Measurements from ENCODE around the gene RIN2.

Gene RIN2, protein sequence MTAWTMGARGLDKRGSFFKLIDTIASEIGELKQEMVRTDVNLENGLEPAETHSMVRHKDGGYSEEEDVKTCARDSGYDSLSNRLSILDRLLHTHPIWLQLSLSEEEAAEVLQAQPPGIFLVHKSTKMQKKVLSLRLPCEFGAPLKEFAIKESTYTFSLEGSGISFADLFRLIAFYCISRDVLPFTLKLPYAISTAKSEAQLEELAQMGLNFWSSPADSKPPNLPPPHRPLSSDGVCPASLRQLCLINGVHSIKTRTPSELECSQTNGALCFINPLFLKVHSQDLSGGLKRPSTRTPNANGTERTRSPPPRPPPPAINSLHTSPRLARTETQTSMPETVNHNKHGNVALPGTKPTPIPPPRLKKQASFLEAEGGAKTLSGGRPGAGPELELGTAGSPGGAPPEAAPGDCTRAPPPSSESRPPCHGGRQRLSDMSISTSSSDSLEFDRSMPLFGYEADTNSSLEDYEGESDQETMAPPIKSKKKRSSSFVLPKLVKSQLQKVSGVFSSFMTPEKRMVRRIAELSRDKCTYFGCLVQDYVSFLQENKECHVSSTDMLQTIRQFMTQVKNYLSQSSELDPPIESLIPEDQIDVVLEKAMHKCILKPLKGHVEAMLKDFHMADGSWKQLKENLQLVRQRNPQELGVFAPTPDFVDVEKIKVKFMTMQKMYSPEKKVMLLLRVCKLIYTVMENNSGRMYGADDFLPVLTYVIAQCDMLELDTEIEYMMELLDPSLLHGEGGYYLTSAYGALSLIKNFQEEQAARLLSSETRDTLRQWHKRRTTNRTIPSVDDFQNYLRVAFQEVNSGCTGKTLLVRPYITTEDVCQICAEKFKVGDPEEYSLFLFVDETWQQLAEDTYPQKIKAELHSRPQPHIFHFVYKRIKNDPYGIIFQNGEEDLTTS

DNA sequence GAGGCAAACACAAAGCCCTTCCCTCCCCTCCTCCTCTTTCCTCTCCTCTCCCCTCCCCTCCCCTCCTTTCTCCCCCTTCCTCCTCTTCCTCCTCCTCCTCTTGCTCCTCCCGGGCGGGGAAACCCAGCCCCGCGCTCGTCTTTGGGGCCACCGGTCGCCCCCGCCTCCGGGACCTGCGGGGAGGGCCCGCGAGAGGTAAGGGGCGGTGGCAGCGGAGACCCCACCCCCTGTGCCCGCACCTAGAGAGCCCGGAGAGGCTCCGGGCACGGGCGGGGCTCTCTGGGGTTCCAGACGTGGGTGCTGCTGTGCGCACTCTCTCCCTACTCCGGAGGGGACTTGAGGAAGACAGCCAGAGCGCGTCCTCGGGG, at the start of gene RIN2:
RIN2 (plus strand) TSS at position 126 of the 368 bp plus-strand sequence. CDS start 131,344 bp downstream, outside the sequence.
- DNase-seq = no peak

DNA sequence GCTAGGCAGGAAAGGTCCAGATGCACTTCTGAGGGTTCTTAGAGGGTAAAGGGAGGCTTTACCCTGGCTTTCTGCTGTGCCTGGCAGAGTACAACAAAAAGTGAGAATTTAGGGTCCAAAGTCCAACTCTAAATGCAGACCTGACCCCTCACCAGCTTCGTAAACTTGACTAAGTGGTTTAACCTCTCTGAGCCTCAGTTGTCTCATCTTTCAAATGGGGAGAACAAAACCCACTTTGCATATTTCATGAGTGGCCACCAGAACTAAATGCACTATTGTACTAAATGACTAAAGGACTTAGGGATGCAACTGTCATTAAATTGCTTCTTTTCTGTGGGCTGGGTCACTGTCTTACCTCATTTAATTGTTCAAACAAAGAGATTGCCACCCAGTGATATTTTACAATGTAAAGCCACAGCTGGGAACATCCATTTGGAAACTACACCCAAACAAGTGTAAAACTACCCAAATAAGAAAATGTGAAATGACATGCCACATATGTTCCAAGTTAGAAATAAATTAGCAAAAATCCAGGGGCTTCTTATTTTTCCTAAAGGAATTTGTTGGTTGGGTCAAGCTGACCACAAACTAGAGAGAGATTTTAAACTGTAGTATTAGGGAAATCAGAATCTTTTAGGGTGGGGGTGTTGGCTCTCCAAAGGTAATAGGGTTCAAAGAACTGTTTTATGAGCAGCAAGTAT, 48.3 kb upstream of the RIN2 start:
- no peak for DNase-seq

DNA sequence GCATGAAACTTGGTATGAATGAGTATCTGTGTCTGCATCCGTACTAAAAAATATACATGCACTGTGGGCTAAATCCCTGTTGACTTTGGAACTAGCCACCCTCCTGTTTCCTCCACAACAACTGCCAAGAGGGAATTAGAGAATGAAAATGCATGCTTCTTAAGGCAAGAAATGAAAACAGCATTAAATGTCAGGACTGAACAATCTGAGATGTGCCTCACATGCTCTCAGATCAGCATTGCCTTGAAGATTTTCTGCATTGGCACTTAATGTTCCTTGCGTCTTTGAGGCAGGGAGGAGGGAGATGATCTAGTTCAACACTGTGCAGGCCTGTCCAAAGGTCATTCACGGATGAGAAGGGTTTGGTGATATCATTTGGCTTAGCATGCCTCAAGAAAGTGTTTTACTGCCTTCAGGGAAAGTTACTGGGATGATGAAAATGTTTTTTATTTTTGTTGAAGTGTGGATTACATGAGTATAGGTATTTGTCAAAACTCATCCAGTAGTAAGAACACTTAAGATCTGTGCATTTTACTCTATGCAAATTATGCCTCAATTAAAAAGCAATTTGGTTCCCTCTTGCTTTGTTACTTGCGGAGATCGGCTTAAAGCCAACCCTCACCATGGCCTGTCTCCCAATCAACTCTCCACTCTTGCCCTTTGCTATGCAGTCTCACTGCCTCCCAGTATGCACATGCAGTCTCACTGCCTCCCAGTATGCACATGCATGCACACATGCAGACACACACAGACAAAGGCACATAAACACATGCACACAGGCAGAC, 47.5 kb upstream of the RIN2 start:
- DNase-seq = no peak

DNA sequence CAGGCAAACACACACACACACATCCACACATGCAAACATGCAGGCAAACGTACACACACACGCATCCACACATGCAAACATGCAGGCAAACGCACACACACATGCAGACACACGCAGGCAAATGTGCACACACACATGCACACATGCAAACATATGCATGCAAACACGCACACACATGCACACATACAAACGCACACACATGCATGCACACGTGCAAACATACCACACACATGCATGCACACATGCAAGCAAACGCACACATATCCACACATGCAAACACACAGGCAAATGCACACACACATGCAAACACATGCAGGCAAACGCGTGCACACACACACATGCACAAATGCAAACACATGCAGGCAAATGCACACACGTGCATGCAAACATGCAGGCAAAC, 46.9 kb upstream of the RIN2 start:
- DNase-seq = no peak

DNA sequence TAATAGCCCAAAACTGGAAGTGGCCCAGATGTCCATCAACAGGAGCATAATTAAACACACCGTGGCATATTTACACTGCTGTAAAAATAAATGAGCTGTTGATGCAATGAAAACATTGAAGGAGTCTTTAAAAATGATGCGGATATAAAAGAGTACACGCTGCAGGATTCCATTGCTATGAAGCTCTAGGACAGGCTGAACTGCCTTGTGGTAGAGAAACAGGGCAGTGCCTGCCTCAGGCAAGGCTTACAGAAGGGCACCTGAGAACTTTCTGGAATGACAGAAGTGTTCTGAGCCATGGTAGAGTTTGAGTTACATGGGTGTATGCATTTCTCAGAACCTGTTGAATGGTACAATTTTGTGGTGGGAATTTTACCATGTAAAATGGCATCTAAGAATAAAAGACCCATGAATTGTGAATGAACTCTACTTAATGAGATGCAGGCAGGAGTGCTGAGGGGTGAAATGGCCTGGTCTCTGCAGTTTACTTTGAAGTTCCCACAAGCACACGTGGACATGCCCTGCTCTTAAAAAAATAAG, 45.3 kb upstream of the RIN2 start:
- DNase-seq = no peak

DNA sequence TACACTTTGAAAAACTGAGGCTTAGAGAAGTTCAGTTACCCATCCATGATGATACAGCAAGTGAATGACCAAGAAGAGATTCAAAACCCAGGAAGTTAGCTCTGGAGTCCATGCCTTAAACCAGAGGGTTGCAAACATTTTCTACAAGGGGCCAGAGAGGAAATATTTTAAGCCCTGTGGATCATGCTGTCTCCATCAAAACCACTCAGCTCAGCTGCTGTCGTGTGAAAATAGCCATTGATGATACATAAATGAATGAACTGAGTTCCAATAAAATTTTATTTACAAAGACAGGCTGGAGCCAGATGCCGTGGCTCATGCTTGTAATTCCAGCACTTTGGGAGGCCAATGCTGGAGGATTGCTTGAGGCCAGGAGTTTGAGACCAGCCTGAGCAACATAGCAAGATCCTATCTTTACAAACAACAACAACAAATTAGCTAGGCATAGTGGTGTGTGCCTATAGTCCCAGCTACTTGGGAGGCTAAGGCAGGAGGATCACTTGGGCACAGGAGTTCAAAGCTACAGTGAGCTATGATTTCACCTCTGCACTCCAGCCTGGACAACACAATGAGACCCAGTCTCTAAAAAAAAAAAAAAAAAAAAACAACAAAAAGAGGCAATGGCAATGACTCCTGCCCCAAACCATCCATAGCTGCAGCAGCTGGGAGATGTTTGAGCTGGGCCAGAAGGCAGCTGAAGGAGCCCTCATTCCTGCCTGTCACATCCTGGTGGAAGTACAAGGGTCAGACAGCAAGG, 44.1 kb upstream of the RIN2 start:
- no peak for DNase-seq

DNA sequence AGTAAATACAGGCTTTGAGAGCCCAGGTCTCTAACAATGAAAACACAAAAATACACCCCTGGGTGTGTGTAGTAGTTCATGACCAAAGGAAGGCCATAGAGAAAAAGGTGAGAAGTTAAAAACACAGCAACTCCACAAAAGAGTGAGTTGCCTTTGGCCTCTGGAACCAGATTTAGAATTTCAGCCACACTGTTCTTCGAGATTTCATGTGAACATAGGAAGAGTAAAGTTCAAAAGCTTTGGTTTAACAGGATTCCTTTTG, 43.5 kb upstream of the RIN2 start:
- no peak for DNase-seq

DNA sequence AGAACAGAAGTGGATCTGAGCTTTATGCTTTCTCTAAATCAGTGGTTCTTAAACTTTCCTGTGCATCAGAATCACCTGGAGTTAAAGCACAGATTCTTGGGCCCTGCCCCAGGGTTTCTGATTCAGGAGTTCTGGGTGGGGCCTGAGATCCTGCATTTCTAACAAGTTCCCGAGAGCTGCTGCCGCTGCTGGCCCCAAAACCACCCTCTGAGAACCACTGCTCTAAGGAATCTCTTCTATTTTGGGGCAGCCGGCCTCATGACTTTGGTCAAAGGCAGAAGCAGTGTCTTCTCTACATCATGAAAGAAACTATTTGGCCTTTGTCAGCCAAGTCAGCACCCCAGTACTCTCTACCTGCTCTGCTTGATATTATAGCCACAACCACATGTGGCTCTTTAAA, 42.1 kb upstream of the RIN2 start:
- DNase-seq = no peak

DNA sequence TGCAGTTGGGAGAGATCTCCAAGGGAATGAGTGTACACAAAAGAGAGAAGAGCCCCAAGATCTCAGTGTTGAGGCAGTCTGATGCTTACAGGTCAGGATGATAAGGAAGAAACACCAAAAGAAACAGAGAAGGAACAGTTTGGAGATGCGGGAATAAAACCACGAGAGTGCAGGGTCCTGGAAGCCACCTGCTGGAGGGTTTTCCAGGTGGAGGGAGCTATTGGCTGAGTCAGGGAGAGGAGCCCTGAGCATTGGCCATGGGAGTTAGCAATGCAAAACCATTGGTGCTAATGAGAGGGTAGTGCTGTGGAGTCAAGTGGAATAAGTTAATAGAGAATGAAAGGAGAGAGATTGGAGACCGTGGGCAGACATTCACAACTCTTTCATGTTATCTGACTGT, 39.2 kb upstream of the RIN2 start:
- DNase-seq = no peak

DNA sequence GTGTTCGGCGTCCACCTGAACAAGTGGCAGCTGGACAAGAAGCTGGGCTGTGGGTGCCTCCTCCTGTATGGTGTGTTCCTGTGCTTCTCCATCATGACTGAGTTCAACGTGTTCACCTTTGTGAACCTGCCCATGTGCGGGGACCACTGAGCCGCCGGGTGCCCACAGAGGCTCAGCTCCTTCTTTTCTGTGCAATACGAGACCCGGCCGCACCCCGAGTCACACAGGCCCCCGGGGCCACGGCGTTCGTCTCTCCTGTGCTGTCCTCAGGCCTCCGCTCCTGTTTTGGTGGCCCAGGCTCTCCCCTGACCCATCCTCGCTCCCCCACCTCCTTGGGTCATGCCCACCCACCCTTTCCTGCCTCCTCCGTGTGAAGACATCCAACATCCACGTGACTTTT, 37.1 kb upstream of the RIN2 start:
- no peak for DNase-seq

DNA sequence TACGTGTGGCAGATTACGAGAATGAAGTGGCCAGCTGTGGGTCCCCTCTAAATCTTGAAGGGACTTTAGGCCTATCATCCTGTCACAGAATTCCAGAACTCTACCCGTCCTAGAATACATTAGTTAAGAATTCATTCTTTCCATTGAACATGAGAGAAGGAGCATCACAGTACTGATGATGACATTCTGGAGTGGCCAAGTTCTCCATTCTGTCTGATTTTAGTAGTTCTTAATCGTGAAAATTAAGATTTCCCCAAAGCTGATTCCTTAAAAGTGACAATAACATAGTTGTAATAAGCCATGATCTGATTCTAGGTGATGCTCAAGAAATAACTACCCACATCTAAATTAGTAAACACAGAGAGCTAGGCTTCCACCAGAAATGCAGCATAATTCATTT, 35.0 kb upstream of the RIN2 start:
- DNase-seq = no peak

DNA sequence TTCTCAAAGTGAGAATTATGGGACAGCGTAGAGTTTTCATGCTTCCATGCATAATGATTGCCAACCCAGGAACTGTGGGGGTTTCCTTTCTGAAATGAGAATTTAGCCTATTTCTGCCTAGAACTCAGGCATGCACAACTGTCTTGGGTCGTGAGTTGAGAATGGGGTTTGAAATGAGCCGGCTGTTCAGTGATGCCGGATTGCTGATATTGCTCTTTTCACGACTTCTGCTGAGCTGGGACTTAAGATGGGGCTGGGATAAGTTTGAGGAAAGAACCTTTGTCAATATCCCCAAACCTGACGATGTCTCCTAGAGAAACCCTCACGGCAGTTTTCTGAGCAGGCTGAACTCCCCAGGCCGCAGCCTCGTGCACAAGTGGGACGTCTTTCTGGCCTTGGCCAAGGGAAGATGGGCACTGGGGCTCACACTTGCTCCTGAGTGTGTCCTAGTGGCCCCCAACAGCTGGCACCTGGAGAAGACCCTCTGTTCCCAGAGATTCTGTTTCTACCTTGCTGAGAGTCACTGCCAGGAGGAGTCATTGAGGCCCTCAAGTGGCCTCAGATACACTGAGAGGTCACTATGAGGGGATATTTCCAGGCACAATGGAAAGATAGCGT, 34.1 kb upstream of the RIN2 start:
- DNase-seq = no peak

DNA sequence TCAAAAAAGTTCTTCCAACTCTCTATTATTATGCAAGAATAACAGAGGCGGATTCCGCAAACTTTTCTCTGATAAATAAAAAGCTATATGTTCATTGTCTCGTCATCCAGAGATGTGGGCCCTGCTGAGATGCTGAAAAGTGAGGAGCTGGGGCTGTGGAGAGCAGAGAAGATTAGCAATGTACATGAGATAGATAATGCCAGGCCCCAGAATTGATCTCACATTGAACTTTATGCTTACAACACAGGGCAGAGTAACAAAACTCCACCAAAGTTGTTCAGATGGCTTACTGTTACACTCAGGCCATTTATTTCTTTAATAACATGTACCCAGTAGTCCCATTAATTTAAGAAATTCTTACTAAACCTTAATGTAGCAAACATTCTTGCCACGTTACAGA, 32.7 kb upstream of the RIN2 start:
- no peak for DNase-seq

DNA sequence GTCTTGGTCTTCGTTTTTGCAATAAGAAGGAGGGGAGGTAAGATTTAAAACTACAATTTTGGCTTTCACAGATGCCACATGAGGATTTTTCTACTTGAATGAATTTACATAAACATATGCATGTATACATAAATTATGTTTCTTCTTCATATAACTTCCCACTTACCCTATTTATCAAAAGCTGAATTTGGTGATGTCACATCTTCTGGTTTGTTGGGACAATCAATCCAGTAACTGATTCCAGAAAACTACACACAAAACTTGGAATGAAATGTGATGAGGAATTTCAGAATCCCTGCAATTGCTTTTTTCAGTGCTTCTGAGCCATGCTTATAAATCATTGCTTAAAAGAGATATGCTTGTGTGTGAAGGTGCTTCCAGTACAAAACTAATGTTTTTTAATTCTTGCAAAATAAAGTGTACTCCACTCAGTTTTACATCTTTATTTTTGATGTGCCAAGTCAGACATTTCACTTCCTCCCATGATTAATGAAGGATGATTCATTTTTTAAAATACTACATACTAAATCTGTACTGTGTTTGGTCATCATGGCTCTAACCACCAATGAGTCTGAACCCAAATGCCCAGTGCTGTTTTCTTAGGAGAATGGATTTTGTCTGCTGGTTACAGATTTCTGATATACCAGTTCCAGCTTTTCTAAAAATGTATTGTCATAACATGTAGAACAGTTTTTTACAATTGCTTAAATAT, 32.1 kb upstream of the RIN2 start:
- DNase-seq = no peak

DNA sequence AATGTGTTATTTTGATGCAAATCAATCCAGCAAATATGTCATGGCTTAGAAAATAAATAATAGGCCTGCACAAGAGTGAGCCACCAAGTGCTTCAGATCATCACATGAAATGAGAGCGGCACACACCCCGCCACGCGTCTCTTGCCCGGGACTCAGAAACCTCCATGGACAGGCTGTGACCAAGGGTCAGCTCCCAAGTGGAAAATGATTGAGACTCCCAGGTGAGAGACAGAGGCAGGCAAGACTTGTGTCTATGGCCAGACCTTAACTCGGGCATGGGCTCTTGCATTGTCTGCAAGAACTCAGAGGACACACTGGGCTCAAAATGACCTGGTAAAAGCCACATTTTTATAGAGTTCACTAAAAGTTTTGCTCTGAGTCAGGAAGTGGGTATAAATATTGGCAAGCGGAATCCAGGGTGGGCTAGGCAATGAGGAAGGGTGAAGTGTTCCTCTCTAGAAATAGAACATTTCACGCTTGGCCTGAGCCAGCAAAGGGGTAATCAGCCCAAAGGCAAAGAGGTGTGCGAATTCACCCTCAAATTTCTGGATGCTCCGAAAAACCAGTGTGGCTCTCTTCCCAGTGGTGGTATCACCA, 30.7 kb upstream of the RIN2 start:
- DNase-seq = no peak

DNA sequence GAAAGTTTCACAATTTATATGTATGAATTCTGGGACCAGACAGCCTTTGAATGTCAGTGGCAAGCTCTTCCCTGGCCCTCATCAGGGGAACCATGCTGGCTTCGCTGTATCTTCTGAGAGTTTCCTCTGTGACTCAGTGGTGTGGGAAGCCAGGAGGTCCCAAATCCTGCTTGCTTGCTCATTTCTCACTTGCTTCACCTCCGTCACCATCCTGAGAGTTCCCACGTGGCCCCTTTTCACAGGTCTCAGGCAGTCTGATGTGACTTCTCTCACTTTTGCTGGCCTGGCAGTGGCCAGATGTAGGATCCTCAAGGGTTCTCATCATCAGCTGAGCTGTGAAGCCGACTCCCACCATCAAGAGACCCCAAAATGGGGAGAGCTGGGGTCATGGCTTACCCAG, 28.4 kb upstream of the RIN2 start:
- no peak for DNase-seq

DNA sequence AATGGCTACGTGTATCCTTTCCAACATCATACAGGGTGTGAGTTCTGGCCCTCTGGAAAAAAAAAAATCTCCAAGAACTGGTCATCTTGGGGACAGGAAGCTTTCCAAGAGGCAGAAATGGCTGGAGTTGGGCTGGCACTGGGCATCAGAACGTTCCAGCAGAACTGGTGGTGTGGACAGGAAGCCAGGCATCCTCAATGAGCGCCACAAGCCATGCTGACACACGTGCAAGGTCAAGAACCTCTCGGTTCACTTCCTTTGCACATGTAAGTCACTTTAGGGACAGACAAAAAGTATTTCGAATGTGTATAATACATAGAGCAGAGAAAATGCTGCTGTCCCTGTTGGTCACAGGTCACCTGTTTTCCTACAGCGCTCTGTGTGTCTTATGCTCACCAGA, 27.4 kb upstream of the RIN2 start:
- no peak for DNase-seq

DNA sequence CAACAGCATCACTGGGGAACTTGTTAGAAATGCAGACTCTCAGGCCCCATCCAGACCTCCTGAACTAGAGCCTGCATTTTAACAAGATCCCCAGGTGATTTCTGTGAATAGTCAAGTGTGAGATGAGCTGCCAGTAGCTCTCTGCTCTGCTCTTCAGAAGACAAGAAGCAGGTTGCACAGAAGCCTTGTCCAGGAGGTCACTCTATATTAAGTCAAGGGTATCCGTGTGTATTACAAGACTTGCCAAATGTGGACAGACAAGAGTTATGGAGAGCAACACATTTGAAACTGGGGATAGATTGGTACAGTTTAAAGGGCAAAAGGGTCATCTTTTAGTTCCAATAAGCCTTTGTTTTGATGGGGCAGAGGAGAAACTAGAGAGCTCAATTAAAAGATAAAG, 23.2 kb upstream of the RIN2 start:
- DNase-seq = no peak

DNA sequence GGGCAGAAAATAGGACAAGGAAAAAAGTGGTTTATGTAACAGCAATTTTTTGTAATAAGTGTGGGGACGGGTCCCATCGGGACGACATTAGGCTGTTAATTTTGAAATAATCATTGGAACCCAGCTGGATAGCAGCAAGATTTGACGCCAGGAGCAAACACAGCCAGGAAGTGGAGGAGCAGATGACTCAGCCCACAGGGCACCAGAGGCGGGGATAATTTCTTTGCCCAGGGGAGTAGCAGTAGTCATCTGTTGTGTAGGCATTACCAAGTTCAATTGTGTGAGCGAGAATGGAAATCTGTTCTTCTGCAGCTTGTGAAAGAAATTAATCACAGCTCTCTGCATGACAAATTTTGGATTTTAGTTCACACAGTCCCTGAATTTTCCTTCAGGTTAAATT, 22.6 kb upstream of the RIN2 start:
- no peak for DNase-seq

DNA sequence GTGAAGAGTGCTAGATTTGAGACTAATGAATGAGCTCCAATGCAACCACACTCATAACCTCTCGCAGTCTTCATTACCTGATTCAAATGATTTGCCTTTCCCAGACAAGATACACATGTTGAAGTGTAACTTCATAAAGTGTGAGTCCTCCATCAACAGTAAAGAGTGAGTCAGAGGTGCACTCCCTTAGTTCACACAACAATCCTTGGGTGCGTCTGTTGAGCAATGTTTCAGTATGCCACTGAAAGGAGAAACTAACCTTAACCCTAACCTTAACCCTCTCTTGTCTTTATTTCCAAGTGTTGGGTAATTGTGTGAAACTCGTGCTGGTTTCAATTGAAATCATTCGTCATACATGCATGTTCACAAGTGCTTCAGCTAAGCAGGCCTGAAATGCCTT, 21.0 kb upstream of the RIN2 start:
- DNase-seq = no peak

DNA sequence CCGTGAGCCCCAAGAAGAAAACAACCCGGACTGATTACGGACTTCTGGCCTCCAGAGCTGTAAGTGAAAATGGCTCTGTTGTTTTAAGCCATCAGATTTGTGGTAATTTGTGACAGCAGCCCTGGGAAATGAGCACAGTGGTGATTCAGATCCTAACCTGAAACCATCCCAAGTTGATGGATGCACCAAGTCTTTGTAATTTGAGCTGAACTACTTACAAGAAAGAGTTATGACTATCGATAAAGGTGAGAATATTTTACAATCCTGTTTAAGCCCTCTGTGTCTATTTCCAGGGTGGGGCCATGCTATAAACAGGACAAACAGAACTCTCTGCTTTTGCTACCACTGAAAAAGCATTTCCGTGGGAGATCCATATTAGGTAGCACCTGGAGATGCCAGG, 19.1 kb upstream of the RIN2 start:
- DNase-seq = no peak

All from NCI-H510A (cell line).